A549 (cell line): ENCODE measurements around the gene BTN2A1. TPM values are rescaled to one million over a fixed set of nuclear protein-coding genes. Genes with fewer than 3 reads are reported as not detected.
A peak's percentile ranks its signal among the peaks of the same experiment; 100 is the strongest.

Experiments used
- ATAC-seq, 2 experiments: fragments of 200-7000 bp in 1 of 2; fragments of >200 bp in 1 of 2; cut with Nextera tagmentation in 1 of 2; cut with Tn5 transposase in 1 of 2; 3 replicates each; pipeline versions ENCODE4 v1.8.0 to v1.9.1; 2018 to 2020; ENCODE audit warnings: mild to moderate bottlenecking in 1 of 2, moderate library complexity in 1 of 2
- CTCF ChIA-PET: fragments of 300-600 bp; sonication (Branson Sonifier 250); formaldehyde crosslinking; extraction: SDS; loops from one replicate; lab custom pipeline; 2021; ENCODE audit warnings: antibody characterized with exemption, inconsistent platforms; lab: Yijun Ruan, JAX
- POLR2A ChIA-PET: fragments of 350-600 bp; formaldehyde crosslinking; extraction: SDS; loops from one replicate; lab custom pipeline; 2021; ENCODE audit warnings: antibody characterized with exemption, inconsistent platforms; lab: Yijun Ruan, JAX
- DNase-seq, 2 experiments: peaks; one replicate each; pipeline versions ENCODE4 v3.0.0 to v3.0.0-alpha.2; 2011 to 2016; ENCODE audit warnings: low read depth in 1 of 2, low spot score in 1 of 2
- FAIRE-seq: peaks from 2 replicates; lab custom pipeline; 2011; peaks lifted over from hg19 to GRCh38; lab: Jason Lieb, UNC
- H3K27ac ChIP-seq, 2 experiments: fragments of >200 bp; sonication (Bioruptor Twin); formaldehyde crosslinking; 3 replicates each; pipeline ENCODE4 v1.5.1; 2016 to 2017
- H3K4me1 ChIP-seq: fragments of >200 bp; sonication (Bioruptor Twin); formaldehyde crosslinking; 3 replicates; pipeline ENCODE4 v1.6.1; 2016
- H3K4me2 ChIP-seq: fragments of >200 bp; sonication (Bioruptor Twin); formaldehyde crosslinking; 3 replicates; pipeline ENCODE4 v1.6.1; 2016
- H3K4me3 ChIP-seq: fragments of >200 bp; sonication (Bioruptor Twin); formaldehyde crosslinking; 3 replicates; pipeline ENCODE4 v1.5.1; 2016
- H3K9me3 ChIP-seq: fragments of >200 bp; sonication (Bioruptor Twin); formaldehyde crosslinking; 3 replicates; pipeline ENCODE4 v1.6.1; 2016
- ATOH8 ChIP-seq: fragments of 250-450 bp; sonication (Bioruptor Pico); IDR thresholded peaks from 2 replicates; pipeline ENCODE4 v1.5.0; 2020; ENCODE audit warnings: low read depth, mild to moderate bottlenecking, moderate library complexity
- CBX2 ChIP-seq: fragments of 200-600 bp; sonication (generic); IDR thresholded peaks from 2 replicates; pipeline ENCODE4 v1.6.1; 2016; ENCODE audit warnings: low read depth, mild to moderate bottlenecking, borderline replicate concordance
- CTCF ChIP-seq: fragments of >200 bp; sonication (Bioruptor Twin); formaldehyde crosslinking; IDR thresholded peaks from 3 replicates; pipeline ENCODE4 v1.5.1; 2016
- EHF ChIP-seq: fragments of 250-450 bp; sonication (Bioruptor Pico); IDR thresholded peaks from 2 replicates; pipeline ENCODE4 v1.5.0; 2020; ENCODE audit warnings: mild to moderate bottlenecking
- EP300 ChIP-seq, 2 experiments: fragments of >200 bp; sonication (Bioruptor Twin); formaldehyde crosslinking; IDR thresholded peaks; 2 replicates in 1 of 2; 3 replicates in 1 of 2; pipeline ENCODE4 v1.6.1; 2016 to 2017
- ESRRA ChIP-seq: fragments of 150-350 bp; IDR thresholded peaks from 2 replicates; pipeline ENCODE4 v1.6.1; 2014; ENCODE audit warnings: mild to moderate bottlenecking, low read length, borderline replicate concordance
- GATA3 ChIP-seq: IDR thresholded peaks from 2 replicates; pipeline ENCODE4 v1.6.1; 2012; ENCODE audit warnings: borderline replicate concordance
- HDAC2 ChIP-seq: fragments of 200-600 bp; sonication (generic); IDR thresholded peaks from 2 replicates; pipeline ENCODE4 v1.6.1; 2016
- HOXA7 ChIP-seq: fragments of 250-450 bp; sonication (Bioruptor Pico); IDR thresholded peaks from 2 replicates; pipeline ENCODE4 v1.5.0; 2020; ENCODE audit warnings: mild to moderate bottlenecking, moderate library complexity
- HOXB13 ChIP-seq: fragments of 250-450 bp; sonication (Bioruptor Pico); IDR thresholded peaks from 2 replicates; pipeline ENCODE4 v1.5.0; 2020; ENCODE audit warnings: low read depth, mild to moderate bottlenecking, moderate library complexity
- MAFK ChIP-seq: fragments of 450-650 bp; IDR thresholded peaks from 2 replicates; pipeline ENCODE4 v1.6.1; 2014; ENCODE audit not compliant: partially characterized antibody
- POLR2AphosphoS2 ChIP-seq: conservative IDR thresholded peaks from 2 replicates; pipeline ENCODE4 v1.6.1; 2012; ENCODE audit warnings: low read length, improper control_type of control experiment, inconsistent platforms
- RAD21 ChIP-seq, 2 experiments: fragments of >200 bp in 1 of 2; sonication (Bioruptor Twin) in 1 of 2; formaldehyde crosslinking in 1 of 2; IDR thresholded peaks in 1 of 2; conservative IDR thresholded peaks in 1 of 2; 2 replicates in 1 of 2; 3 replicates in 1 of 2; pipeline ENCODE4 v1.6.1; 2012 to 2018; ENCODE audit warnings: inconsistent platforms in 1 of 2
- TFCP2L1 ChIP-seq: fragments of 250-450 bp; sonication (Bioruptor Pico); IDR thresholded peaks from 2 replicates; pipeline ENCODE4 v1.5.0; 2021; ENCODE audit warnings: mild to moderate bottlenecking
- ZSCAN20 ChIP-seq: fragments of 250-450 bp; sonication (Bioruptor Pico); IDR thresholded peaks from 2 replicates; pipeline ENCODE4 v1.8.0; 2022; ENCODE audit warnings: mild to moderate bottlenecking, moderate library complexity
- WGBS: methylation state at CpG from one replicate; pipeline ENCODE4 v1.1.6; 2017; ENCODE audit errors: missing lambda C conversion rate; 5-methylcytosine and 5-hydroxymethylcytosine counted together
- polyA plus RNA-seq, 4 experiments: library from polyadenylated mRNA; depleted of rRNA in 3 of 4; stranded (reverse); fragments of >200 nt; fragmentation: RNase III in 1 of 4; extraction: RNeasy Plus Mini Kit Qiagen cat#74134 plus additional on column Dnase treatment in 1 of 4; gene quantifications; 2 replicates in 3 of 4; 3 replicates in 1 of 4; pipeline ENCODE4 v1.2.3, GENCODE V29; 2011 to 2017
- TF ChIP-seq, protein P1 (sequence below): fragments of >200 bp; sonication (Bioruptor Twin); formaldehyde crosslinking; IDR thresholded peaks from 2 replicates; pipeline ENCODE4 v1.6.1; 2016
- TF ChIP-seq, protein P2 (sequence below): fragments of 450-650 bp; IDR thresholded peaks from 2 replicates; pipeline ENCODE4 v1.6.1; 2014; ENCODE audit warnings: antibody characterized with exemption
- TF ChIP-seq, protein P3 (sequence below): IDR thresholded peaks from 2 replicates; pipeline ENCODE4 v1.6.1; 2012

BTN2A1 gene
- polyA plus RNA-seq, 2 of the 4 experiments (the other 2 are of a cell fraction): 20.3 to 20.7 TPM

- Histone ChIP-seq H3K27ac (peak overlapping the region in 1 of 2 experiments; percentile 96; a peak in 1 of 6 replicates), H3K9me3 (peaks cover 11% of the 10 kb centered on the region; the same call in 1 of the 3 replicates), H3K4me3 (peak overlapping the region; percentile 56; the same call in 2 of the 3 replicates), H3K4me1 (peaks cover 10% of the 10 kb centered on the region; the same call in 2 of the 3 replicates), H3K4me2 (peak overlapping the region; percentile 66)
- ChIA-PET CTCF (interaction anchor here (0.9 kb wide), 1 partner anchor 80 kb away, joined by 4 read pairs; no protein-coding TSS in a partner anchor), POLR2A (no interaction called here)
- WGBS: 96% methylated on average over 3 of the region's 3 CpGs
- no peak for DNase-seq
- TF ChIP-seq MAFK: peak; percentile 41
- TF ChIP-seq GATA3: no peak
- ATAC-seq: no peak
- no peak for FAIRE-seq
These were observed 35.4 kb upstream of the BTN2A1 start for GRCh38 chr6:26422329-26422728.

GRCh38 chr6:26426691-26427450, 30.9 kb upstream of the BTN2A1 start:
- TF ChIP-seq CBX2 (no peak), EHF (no peak), RAD21 (conservative IDR thresholded peaks at IDR 0.05 in 1 of 2, IDR thresholded peaks at IDR 0.05 in 1 of 2) (no peak), HOXA7 (CRISPR knock-in tag) (no peak), POLR2AphosphoS2 (no peak), TFCP2L1 (CRISPR knock-in tag) (no peak), ATOH8 (CRISPR knock-in tag) (no peak)
- no peak for FAIRE-seq
- no peak for ATAC-seq
- H3K4me1 ChIP-seq: 0 out of 3 replicates have a peak, but pooled peaks cover 5% of the 10 kb centered on the region
- ChIA-PET POLR2A (no interaction called here), CTCF (interaction anchor here (1.0 to 1.2 kb wide), 2 partner anchors 85 to 86 kb away, joined by 3 to 4 read pairs; no protein-coding TSS in a partner anchor)
- no peak overlapping the region for H3K4me2 ChIP-seq
- no peak for DNase-seq
- H3K27ac ChIP-seq: no peak overlapping the region
- no peaks in the 10 kb centered on the region for H3K9me3 ChIP-seq
- 91% methylated on average over 5 of the region's 5 CpGs for WGBS
- H3K4me3 ChIP-seq: no peak overlapping the region

GRCh38 chr6:26427451-26427809, 30.3 kb upstream of the BTN2A1 start:
- Histone ChIP-seq H3K9me3 (no peaks in the 10 kb centered on the region), H3K4me2 (no peak overlapping the region), H3K27ac (no peak overlapping the region), H3K4me3 (no peak overlapping the region), H3K4me1 (0 out of 3 replicates have a peak, but pooled peaks cover under 1% of the 10 kb centered on the region)
- no peak for DNase-seq
- POLR2A ChIA-PET: no interaction called here
- FAIRE-seq: no peak
- WGBS: 80% methylated on average over 3 of the region's 3 CpGs
- TF ChIP-seq, protein P1, sequence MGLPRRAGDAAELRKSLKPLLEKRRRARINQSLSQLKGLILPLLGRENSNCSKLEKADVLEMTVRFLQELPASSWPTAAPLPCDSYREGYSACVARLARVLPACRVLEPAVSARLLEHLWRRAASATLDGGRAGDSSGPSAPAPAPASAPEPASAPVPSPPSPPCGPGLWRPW: no peak
- TF ChIP-seq MAFK: peak; percentile 94
- CTCF ChIA-PET: interaction anchor here (1.2 kb wide), 1 partner anchor 86 kb away, joined by 3 read pairs; no protein-coding TSS in a partner anchor
- no peak for ATAC-seq

DNA sequence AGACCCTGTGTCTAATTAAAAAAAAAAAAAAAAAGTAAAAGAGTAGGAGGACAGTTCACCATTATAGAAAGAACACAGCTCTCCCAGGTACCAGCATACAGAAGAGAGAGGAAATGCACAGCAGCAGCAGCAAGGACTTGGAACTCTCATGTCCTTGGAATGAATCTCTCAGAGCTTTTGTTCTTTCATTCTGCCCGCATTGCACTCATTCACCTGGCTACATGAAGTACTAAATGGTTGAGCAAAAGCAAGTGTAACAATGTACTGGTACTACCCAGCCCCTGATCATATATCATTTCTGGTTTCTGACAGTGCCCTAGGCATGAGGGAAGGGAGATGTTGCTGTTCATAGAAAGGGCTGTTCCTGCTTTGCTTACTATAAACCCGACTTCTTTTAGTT, 29.5 kb upstream of the BTN2A1 start:
- H3K4me3 ChIP-seq: no peak overlapping the region
- ChIA-PET CTCF (interaction anchor here (1.2 kb wide), 1 partner anchor 86 kb away, joined by 3 read pairs; no protein-coding TSS in a partner anchor), POLR2A (no interaction called here)
- H3K9me3 ChIP-seq: no peaks in the 10 kb centered on the region
- DNase-seq: no peak
- H3K4me2 ChIP-seq: no peak overlapping the region
- 69% methylated on average over 2 of the region's 2 CpGs for WGBS
- ATAC-seq: no peak
- H3K4me1 ChIP-seq: no peaks in the 10 kb centered on the region
- FAIRE-seq: no peak
- H3K27ac ChIP-seq: no peak overlapping the region
- no peak for TF ChIP-seq HDAC2
- no peak for TF ChIP-seq ESRRA
- no peak for TF ChIP-seq HOXB13
- TF ChIP-seq EP300 (IDR thresholded peaks at IDR 0.05): no peak
- TF ChIP-seq CTCF: no peak
- TF ChIP-seq ZSCAN20 (CRISPR knock-in tag): no peak
- TF ChIP-seq, protein P2, sequence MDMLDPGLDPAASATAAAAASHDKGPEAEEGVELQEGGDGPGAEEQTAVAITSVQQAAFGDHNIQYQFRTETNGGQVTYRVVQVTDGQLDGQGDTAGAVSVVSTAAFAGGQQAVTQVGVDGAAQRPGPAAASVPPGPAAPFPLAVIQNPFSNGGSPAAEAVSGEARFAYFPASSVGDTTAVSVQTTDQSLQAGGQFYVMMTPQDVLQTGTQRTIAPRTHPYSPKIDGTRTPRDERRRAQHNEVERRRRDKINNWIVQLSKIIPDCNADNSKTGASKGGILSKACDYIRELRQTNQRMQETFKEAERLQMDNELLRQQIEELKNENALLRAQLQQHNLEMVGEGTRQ: no peak
- TF ChIP-seq ATOH8 (CRISPR knock-in tag): no peak
- TF ChIP-seq, protein P3, sequence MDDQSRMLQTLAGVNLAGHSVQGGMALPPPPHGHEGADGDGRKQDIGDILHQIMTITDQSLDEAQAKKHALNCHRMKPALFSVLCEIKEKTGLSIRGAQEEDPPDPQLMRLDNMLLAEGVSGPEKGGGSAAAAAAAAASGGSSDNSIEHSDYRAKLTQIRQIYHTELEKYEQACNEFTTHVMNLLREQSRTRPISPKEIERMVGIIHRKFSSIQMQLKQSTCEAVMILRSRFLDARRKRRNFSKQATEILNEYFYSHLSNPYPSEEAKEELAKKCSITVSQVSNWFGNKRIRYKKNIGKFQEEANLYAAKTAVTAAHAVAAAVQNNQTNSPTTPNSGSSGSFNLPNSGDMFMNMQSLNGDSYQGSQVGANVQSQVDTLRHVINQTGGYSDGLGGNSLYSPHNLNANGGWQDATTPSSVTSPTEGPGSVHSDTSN: no peak
- TF ChIP-seq RAD21 (conservative IDR thresholded peaks at IDR 0.05 in 1 of 2, IDR thresholded peaks at IDR 0.05 in 1 of 2): no peak
